Measurements from ENCODE around the gene FETUB.

FETUB gene

DNA sequence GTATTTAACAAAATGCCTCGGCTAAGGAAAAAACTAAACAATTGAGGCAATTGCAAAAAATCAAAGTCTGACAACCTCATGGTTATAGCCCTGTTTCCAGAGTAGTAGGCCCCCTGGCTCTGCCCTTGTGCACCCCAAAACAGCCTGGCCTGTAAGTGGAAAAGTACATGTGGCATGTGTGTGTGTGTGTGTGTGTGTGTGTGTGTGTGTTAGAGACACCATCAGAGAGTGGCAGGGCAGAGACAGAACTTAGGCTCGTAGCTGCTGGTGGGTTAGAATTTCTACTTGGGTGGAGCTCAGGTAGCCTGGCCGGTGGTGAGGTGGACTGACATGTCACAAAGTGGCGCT is 41.4 kb upstream of the FETUB start:
- TF ChIP-seq, protein P1, sequence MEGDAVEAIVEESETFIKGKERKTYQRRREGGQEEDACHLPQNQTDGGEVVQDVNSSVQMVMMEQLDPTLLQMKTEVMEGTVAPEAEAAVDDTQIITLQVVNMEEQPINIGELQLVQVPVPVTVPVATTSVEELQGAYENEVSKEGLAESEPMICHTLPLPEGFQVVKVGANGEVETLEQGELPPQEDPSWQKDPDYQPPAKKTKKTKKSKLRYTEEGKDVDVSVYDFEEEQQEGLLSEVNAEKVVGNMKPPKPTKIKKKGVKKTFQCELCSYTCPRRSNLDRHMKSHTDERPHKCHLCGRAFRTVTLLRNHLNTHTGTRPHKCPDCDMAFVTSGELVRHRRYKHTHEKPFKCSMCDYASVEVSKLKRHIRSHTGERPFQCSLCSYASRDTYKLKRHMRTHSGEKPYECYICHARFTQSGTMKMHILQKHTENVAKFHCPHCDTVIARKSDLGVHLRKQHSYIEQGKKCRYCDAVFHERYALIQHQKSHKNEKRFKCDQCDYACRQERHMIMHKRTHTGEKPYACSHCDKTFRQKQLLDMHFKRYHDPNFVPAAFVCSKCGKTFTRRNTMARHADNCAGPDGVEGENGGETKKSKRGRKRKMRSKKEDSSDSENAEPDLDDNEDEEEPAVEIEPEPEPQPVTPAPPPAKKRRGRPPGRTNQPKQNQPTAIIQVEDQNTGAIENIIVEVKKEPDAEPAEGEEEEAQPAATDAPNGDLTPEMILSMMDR (IDR thresholded peaks at IDR 0.05; ENCODE audit: borderline replicate concordance, extremely low read depth, low read length, poor library complexity, severe bottlenecking), result no peak
- no peak for TF ChIP-seq EZH2 (IDR thresholded peaks at IDR 0.05; ENCODE audit: borderline replicate concordance, low read depth, low read length, severe bottlenecking)

DNA sequence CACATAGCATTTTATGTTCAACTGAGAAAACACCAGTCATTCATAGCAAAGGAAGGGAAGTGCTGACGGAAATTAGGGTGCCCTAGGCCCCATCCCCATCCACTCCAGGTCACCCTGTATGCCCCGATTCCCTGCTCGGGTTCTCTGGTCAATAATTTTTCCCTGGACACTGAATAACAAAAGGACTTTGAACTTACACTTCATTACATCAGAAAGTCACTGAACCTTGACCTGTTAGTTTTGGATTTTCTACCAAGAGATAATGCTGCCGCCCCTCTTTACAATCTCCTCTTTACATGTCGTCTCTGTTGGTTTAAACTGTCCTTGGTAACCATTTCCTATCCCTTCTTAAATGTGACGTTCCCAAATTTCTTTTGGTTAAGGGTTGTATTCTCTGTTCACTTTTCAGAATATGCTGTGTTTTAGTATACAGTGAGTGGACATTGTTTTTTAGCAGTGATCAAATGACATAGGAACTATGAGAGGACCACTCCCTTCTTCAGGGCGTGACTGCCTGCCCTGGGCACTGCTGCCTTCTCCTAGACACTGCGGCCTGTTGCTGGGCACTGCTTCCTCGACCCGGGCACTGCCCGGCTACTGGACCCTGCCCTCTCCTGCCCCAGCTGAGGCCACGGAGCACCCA is 40.9 kb upstream of the FETUB start:
- Histone ChIP-seq H3K27me3 (ENCODE audit: insufficient read depth, low read length, poor library complexity) (peaks cover 4% of the 10 kb centered on the region), H3K9me3 (ENCODE audit: insufficient read depth, low read length, severe bottlenecking) (no peaks in the 10 kb centered on the region), H3K36me3 (ENCODE audit: insufficient read depth, low read length) (no peaks in the 10 kb centered on the region), H3K27ac (ENCODE audit: low read length) (no peak overlapping the region), H2AFZ (ENCODE audit: low read depth, low read length) (no peak overlapping the region), H3K79me2 (ENCODE audit: insufficient read depth, low read length) (no peaks in the 10 kb centered on the region), H3K4me2 (ENCODE audit: insufficient read depth, low read length) (no peak overlapping the region), H4K20me1 (ENCODE audit: insufficient read depth, low read length) (no peaks in the 10 kb centered on the region), H3K9ac (ENCODE audit: low read depth, low read length) (no peak overlapping the region), H3K4me1 (ENCODE audit: insufficient read depth, low read length) (no peaks in the 10 kb centered on the region), H3K4me3 (ENCODE audit: low read depth in 1 of 2, low read length in 2 of 2) (no peak overlapping the region)
- TF ChIP-seq, protein P1 (IDR thresholded peaks at IDR 0.05; ENCODE audit: borderline replicate concordance, extremely low read depth, low read length, poor library complexity, severe bottlenecking), result no peak
- no peak for TF ChIP-seq EZH2 (IDR thresholded peaks at IDR 0.05; ENCODE audit: borderline replicate concordance, low read depth, low read length, severe bottlenecking)
- no peak for ATAC-seq (ENCODE audit: insufficient read depth, low read depth)
- no peak for DNase-seq

More for the DNA sequence above, 41.4 kb upstream of the FETUB start:
- no peak for DNase-seq
- H4K20me1 ChIP-seq (ENCODE audit: insufficient read depth, low read length), result no peaks in the 10 kb centered on the region
- peaks cover 4% of the 10 kb centered on the region for H3K27me3 ChIP-seq (ENCODE audit: insufficient read depth, low read length, poor library complexity)
- H3K79me2 ChIP-seq (ENCODE audit: insufficient read depth, low read length), result no peaks in the 10 kb centered on the region
- no peaks in the 10 kb centered on the region for H3K4me1 ChIP-seq (ENCODE audit: insufficient read depth, low read length)
- no peak overlapping the region for H3K4me2 ChIP-seq (ENCODE audit: insufficient read depth, low read length)
- H3K27ac ChIP-seq (ENCODE audit: low read length), result no peak overlapping the region
- H2AFZ ChIP-seq (ENCODE audit: low read depth, low read length), result no peak overlapping the region
- H3K9ac ChIP-seq (ENCODE audit: low read depth, low read length), result no peak overlapping the region
- ATAC-seq (ENCODE audit: insufficient read depth, low read depth), result no peak
- H3K9me3 ChIP-seq (ENCODE audit: insufficient read depth, low read length, severe bottlenecking), result no peaks in the 10 kb centered on the region
- H3K4me3 ChIP-seq (ENCODE audit: low read depth in 1 of 2, low read length in 2 of 2), result no peak overlapping the region
- no peaks in the 10 kb centered on the region for H3K36me3 ChIP-seq (ENCODE audit: insufficient read depth, low read length)

DNA sequence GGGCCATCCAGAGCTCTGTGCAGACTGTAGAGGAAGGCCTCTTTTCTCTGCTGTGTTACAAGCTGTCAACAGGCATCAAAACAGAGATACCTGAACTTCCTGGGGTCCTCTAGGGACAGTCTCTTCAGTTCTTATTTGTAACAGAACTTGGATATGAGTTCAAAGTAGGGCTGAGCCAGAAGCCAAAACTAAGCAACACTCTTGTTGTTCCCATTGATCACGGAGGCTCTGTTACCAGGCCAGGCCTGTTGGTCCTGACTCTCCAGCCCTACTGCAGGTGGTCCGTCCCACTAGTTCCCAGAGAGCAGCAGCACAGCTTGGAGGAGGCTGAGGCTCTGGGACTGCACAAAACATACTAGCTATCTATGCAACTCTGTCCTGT is 40.4 kb upstream of the FETUB start:
- no peaks in the 10 kb centered on the region for H3K9me3 ChIP-seq (ENCODE audit: insufficient read depth, low read length, severe bottlenecking)
- TF ChIP-seq, protein P1 (IDR thresholded peaks at IDR 0.05; ENCODE audit: borderline replicate concordance, extremely low read depth, low read length, poor library complexity, severe bottlenecking), result no peak
- TF ChIP-seq EZH2 (IDR thresholded peaks at IDR 0.05; ENCODE audit: borderline replicate concordance, low read depth, low read length, severe bottlenecking), result no peak
- H3K4me2 ChIP-seq (ENCODE audit: insufficient read depth, low read length), result no peak overlapping the region
- no peaks in the 10 kb centered on the region for H4K20me1 ChIP-seq (ENCODE audit: insufficient read depth, low read length)
- no peaks in the 10 kb centered on the region for H3K79me2 ChIP-seq (ENCODE audit: insufficient read depth, low read length)
- no peak for DNase-seq
- no peak overlapping the region for H3K4me3 ChIP-seq (ENCODE audit: low read depth in 1 of 2, low read length in 2 of 2)
- H3K9ac ChIP-seq (ENCODE audit: low read depth, low read length), result no peak overlapping the region
- no peaks in the 10 kb centered on the region for H3K4me1 ChIP-seq (ENCODE audit: insufficient read depth, low read length)
- H3K27ac ChIP-seq (ENCODE audit: low read length), result no peak overlapping the region
- H2AFZ ChIP-seq (ENCODE audit: low read depth, low read length), result no peak overlapping the region
- no peak for ATAC-seq (ENCODE audit: insufficient read depth, low read depth)
- H3K27me3 ChIP-seq (ENCODE audit: insufficient read depth, low read length, poor library complexity), result peaks cover 2% of the 10 kb centered on the region
- no peaks in the 10 kb centered on the region for H3K36me3 ChIP-seq (ENCODE audit: insufficient read depth, low read length)

All from DND-41 (cell line).